T47D (cell line): ENCODE results near the gene DGKE.

Experiments used
- DNase-seq, 2 experiments: peaks; one replicate each; pipeline versions ENCODE4 v3.0.0 to v3.0.0-alpha.2; 2011 to 2012; ENCODE audit warnings: low read depth in 1 of 2, low spot score in 1 of 2
- JUND ChIP-seq: IDR thresholded peaks from 2 replicates; pipeline ENCODE4 v1.6.1; 2012; ENCODE audit warnings: low read depth
- in situ Hi-C: cut with HindIII; loops from 2 replicates; pipeline ENCODE4 v1.10.0; 2016; ENCODE audit warnings: low sequenced_read_pairs, low pct_unique_long_range_greater_than_20kb

The DGKE gene

GRCh38 chr17:56835264-56835585, 1.3 kb downstream of the DGKE start:
- no peak for TF ChIP-seq JUND
- DNase-seq, result no peak
- in situ Hi-C loops, result no loop called here

GRCh38 chr17:56838687-56839086, 4.7 kb downstream of the DGKE start:
- DNase-seq, result no peak
- no peak for TF ChIP-seq JUND
- in situ Hi-C loops, result no loop called here

- in situ Hi-C loops, result no loop called here
- TF ChIP-seq JUND, result no peak
- no peak for DNase-seq
Observed at GRCh38 chr17:56842577-56842976, 8.6 kb downstream of the DGKE start.

- in situ Hi-C loops, result no loop called here
- no peak for TF ChIP-seq JUND
- DNase-seq, result no peak
Observed at GRCh38 chr17:56845934-56846333, 12.0 kb downstream of the DGKE start.

- TF ChIP-seq JUND, result no peak
- DNase-seq, result no peak
- in situ Hi-C loops, result no loop called here
Observed at GRCh38 chr17:56847106-56847505, 13.2 kb downstream of the DGKE start.

GRCh38 chr17:56849131-56849530, 15.2 kb downstream of the DGKE start:
- in situ Hi-C loops, result no loop called here
- no peak for TF ChIP-seq JUND
- DNase-seq, result no peak

GRCh38 chr17:56850591-56850990, 16.6 kb downstream of the DGKE start:
- no peak for TF ChIP-seq JUND
- DNase-seq, result no peak
- in situ Hi-C loops, result no loop called here

GRCh38 chr17:56851008-56851407, 17.1 kb downstream of the DGKE start:
- no peak for TF ChIP-seq JUND
- no peak for DNase-seq
- in situ Hi-C loops, result no loop called here

- TF ChIP-seq JUND, result no peak
- DNase-seq, result no peak
- in situ Hi-C loops, result no loop called here
Observed at GRCh38 chr17:56861899-56862298, 27.9 kb downstream of the DGKE start.

GRCh38 chr17:56863974-56864373, 30.0 kb downstream of the DGKE start:
- in situ Hi-C loops, result no loop called here
- DNase-seq, result no peak
- no peak for TF ChIP-seq JUND

- DNase-seq, result no peak
- TF ChIP-seq JUND, result no peak
- in situ Hi-C loops, result no loop called here
Observed at GRCh38 chr17:56866076-56866475, 32.1 kb downstream of the DGKE start.

GRCh38 chr17:56866496-56866895, 32.5 kb downstream of the DGKE start:
- no peak for TF ChIP-seq JUND
- DNase-seq, result no peak
- in situ Hi-C loops, result no loop called here

- in situ Hi-C loops, result no loop called here
- DNase-seq, result no peak
- TF ChIP-seq JUND, result no peak
Observed at GRCh38 chr17:56867948-56868376, 34.0 kb downstream of the DGKE start.

GRCh38 chr17:56868716-56869115, 34.8 kb downstream of the DGKE start:
- no peak for TF ChIP-seq JUND
- DNase-seq, result no peak
- in situ Hi-C loops, result no loop called here
